ENCODE measurements around the gene RPGRIP1. TPM values are rescaled to one million over a fixed set of nuclear protein-coding genes. Genes with fewer than 3 reads are reported as not detected.

Gene RPGRIP1
- total RNA-seq (0.47 TPM), polyA plus RNA-seq (ENCODE audit: insufficient read depth, low read depth, low replicate concordance) (not detected)
- long read RNA-seq, donor 1, partial matches to known transcripts: 56 of 56 reads
- long read RNA-seq, donor 1, other reads (novel, unspliced or antisense): 0 of 56 reads
- long read RNA-seq, donor 2: 0 reads
- long read RNA-seq, donor 3, partial matches to known transcripts: 85 of 105 reads
- long read RNA-seq, donor 3, other reads (novel, unspliced or antisense): 20 of 105 reads
- long read RNA-seq, donor 4: 0 reads
- long read RNA-seq, donor 5: 0 reads
- long read RNA-seq, donor 6: 0 reads
- long read RNA-seq, donor 7: 0 reads
- long read RNA-seq, donor 8, partial matches to known transcripts: 76 of 76 reads
- long read RNA-seq, donor 8, other reads (novel, unspliced or antisense): 0 of 76 reads
- long read RNA-seq, donor 9, partial matches to known transcripts: 24 of 24 reads
- long read RNA-seq, donor 9, other reads (novel, unspliced or antisense): 0 of 24 reads
- long read RNA-seq, donor 10, partial matches to known transcripts: 119 of 139 reads
- long read RNA-seq, donor 10, other reads (novel, unspliced or antisense): 20 of 139 reads

DNA sequence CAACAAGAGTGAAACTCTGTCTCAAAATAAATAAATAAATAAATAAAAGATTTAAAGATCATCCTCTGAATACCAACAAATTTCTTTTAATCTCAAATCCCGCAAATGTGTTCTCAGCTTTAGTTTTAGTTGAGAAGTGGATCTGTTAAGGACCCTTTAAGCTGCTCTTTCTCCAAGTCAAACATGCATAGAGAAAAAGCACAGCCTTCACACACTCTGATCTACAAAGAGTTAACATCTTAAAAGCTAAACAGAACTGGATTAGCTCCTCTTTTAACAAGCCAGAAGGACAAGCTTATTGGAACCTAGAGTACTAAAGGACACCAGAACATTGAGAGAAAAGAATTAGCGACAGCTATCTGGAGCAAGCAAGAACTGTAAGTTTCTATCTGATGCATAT is at the start of gene RPGRIP1:
Gene RPGRIP1 (plus strand): TSS at position 301 of the 400 bp plus-strand sequence. CDS start 7,894 bp downstream, outside the sequence.
- FAIRE-seq (no peak), DNase-seq (no peak)
- Histone ChIP-seq H3K27ac (ENCODE audit: low read depth in 2 of 2, low read length in 2 of 2) (no peak within 1 kb of the TSS), H3K9ac (ENCODE audit: low read length in 3 of 3) (no peak within 1 kb of the TSS), H3K36me3 (ENCODE audit: control insufficient read depth in 2 of 3, insufficient read depth in 3 of 3, low read length in 3 of 3) (no peaks in the 10 kb centered on the region), H3K27me3 (ENCODE audit: control insufficient read depth, insufficient read depth, low read length) (no peaks in the 10 kb centered on the region), H3K4me3 (ENCODE audit: low read length in 3 of 3) (no peak within 1 kb of the TSS), H3K4me1 (ENCODE audit: control insufficient read depth in 2 of 3, insufficient read depth in 2 of 3, low read depth in 1 of 3, low read length in 3 of 3) (no peaks in the 10 kb centered on the region), H3K9me3 (ENCODE audit: control insufficient read depth in 2 of 3, insufficient read depth in 1 of 3, low read length in 3 of 3) (no peaks in the 10 kb centered on the region)
- TF ChIP-seq, protein P1, sequence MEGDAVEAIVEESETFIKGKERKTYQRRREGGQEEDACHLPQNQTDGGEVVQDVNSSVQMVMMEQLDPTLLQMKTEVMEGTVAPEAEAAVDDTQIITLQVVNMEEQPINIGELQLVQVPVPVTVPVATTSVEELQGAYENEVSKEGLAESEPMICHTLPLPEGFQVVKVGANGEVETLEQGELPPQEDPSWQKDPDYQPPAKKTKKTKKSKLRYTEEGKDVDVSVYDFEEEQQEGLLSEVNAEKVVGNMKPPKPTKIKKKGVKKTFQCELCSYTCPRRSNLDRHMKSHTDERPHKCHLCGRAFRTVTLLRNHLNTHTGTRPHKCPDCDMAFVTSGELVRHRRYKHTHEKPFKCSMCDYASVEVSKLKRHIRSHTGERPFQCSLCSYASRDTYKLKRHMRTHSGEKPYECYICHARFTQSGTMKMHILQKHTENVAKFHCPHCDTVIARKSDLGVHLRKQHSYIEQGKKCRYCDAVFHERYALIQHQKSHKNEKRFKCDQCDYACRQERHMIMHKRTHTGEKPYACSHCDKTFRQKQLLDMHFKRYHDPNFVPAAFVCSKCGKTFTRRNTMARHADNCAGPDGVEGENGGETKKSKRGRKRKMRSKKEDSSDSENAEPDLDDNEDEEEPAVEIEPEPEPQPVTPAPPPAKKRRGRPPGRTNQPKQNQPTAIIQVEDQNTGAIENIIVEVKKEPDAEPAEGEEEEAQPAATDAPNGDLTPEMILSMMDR (IDR thresholded peaks at IDR 0.05; ENCODE audit: borderline replicate concordance, extremely low read depth, insufficient read depth): no peak
- intact Hi-C loops (cut with DNase I): no loop called here

DNA sequence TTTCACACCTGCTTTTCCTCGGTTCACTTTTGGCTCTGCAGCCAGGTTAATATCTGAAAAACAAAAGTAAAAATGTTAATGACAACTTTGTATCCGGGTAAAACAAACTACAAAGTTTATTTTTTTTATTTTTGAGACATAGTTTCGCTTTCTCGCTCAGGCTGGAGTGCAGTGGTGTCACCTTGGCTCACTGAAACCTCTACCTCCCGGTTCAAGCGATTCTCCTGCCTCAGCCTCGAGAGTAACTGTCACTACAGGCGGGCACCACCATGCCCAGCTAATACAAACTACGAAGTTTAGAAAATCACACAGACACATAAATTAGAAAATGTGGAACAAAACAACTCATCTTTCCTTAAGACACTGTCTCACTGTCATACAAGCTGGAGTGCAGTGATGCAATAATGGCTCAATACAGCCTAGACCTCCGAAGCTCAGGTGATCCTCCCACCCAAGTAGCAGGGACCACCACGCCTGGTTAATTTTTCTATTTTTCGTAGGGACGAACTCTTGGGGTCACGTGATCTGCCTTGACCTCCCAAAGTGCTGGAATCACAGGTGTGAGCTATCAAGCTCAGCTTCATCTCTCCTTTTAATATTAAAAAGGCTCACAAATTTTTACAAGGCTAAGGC is 48.7 kb upstream of the RPGRIP1 start:
- H3K9ac ChIP-seq (ENCODE audit: low read length in 3 of 3): no peak overlapping the region
- H3K4me3 ChIP-seq (ENCODE audit: low read length in 3 of 3): no peak overlapping the region
- H3K27ac ChIP-seq (ENCODE audit: low read depth in 2 of 2, low read length in 2 of 2): no peak overlapping the region
- peaks cover 19 to 58% (median 20%) of the 10 kb centered on the region in 3 donors for H3K36me3 ChIP-seq (ENCODE audit: control insufficient read depth in 2 of 3, insufficient read depth in 3 of 3, low read length in 3 of 3)
- no peaks in the 10 kb centered on the region for H3K9me3 ChIP-seq (ENCODE audit: control insufficient read depth in 2 of 3, insufficient read depth in 1 of 3, low read length in 3 of 3)
- H3K4me1 ChIP-seq (ENCODE audit: control insufficient read depth in 2 of 3, insufficient read depth in 2 of 3, low read depth in 1 of 3, low read length in 3 of 3): peaks cover 0 to 18% (median 16%) of the 10 kb centered on the region in 3 donors
- TF ChIP-seq, protein P1 (IDR thresholded peaks at IDR 0.05; ENCODE audit: borderline replicate concordance, extremely low read depth, insufficient read depth): no peak
- FAIRE-seq (no peak), DNase-seq (no peak)
- no peaks in the 10 kb centered on the region for H3K27me3 ChIP-seq (ENCODE audit: control insufficient read depth, insufficient read depth, low read length)
- intact Hi-C loops (cut with DNase I): no loop called here

DNA sequence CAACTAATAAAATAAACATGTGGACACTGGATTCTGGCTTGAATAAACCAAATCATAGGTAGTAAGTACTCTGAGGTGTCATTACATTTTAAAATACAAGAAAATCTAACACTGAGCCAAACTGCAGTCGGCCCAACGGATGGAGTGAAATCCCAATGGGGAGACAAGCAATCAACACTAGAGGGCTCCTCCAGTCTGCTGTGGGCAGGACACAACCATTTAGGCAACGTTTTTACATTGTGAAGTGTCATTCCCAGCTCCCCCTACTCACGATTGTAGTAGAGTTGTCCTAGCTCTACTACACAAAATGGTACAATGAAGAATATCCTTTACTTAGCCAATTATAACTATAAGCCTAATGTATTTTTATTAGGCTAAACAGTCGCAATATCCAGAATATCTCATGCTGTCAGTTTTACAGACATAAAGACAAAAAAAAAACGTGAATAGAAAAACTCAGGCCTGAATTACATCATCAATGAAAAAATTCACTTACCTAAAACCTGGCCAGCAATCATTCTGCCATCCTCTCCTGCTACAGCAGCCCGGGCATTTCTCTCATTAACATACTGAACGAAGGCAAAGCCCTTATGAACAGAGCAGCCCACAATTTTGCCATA is 46.3 kb upstream of the RPGRIP1 start:
- Histone ChIP-seq H3K27ac (ENCODE audit: low read depth in 2 of 2, low read length in 2 of 2) (no peak overlapping the region), H3K9me3 (ENCODE audit: control insufficient read depth in 2 of 3, insufficient read depth in 1 of 3, low read length in 3 of 3) (no peaks in the 10 kb centered on the region), H3K4me1 (ENCODE audit: control insufficient read depth in 2 of 3, insufficient read depth in 2 of 3, low read depth in 1 of 3, low read length in 3 of 3) (peaks cover 0 to 29% (median 16%) of the 10 kb centered on the region in 3 donors), H3K36me3 (ENCODE audit: control insufficient read depth in 2 of 3, insufficient read depth in 3 of 3, low read length in 3 of 3) (peaks cover 11 to 49% (median 18%) of the 10 kb centered on the region in 3 donors), H3K27me3 (ENCODE audit: control insufficient read depth, insufficient read depth, low read length) (no peaks in the 10 kb centered on the region), H3K4me3 (ENCODE audit: low read length in 3 of 3) (no peak overlapping the region), H3K9ac (ENCODE audit: low read length in 3 of 3) (no peak overlapping the region)
- DNase-seq: no peak
- TF ChIP-seq, protein P1 (IDR thresholded peaks at IDR 0.05; ENCODE audit: borderline replicate concordance, extremely low read depth, insufficient read depth): peak; percentile 19
- no peak for FAIRE-seq
- intact Hi-C loops (cut with DNase I): no loop called here
